GM10266 (cell line): ENCODE results near the gene COX4I2.

ENCODE experiments used
- DNase-seq: peaks from one replicate; pipeline ENCODE4 v3.0.0; 2012; ENCODE audit errors: extremely low spot score
- CTCF ChIP-seq: IDR thresholded peaks from 2 replicates; pipeline ENCODE4 v1.5.1; 2012; ENCODE audit warnings: mild to moderate bottlenecking, low read depth; ENCODE audit not compliant: control insufficient read depth, insufficient read depth; ENCODE audit errors: missing control alignments

Gene COX4I2

GRCh38 chr20:31662372-31662854 is 24.7 kb downstream of the COX4I2 start:
- DNase-seq, result no peak
- no peak for TF ChIP-seq CTCF

- DNase-seq, result no peak
- TF ChIP-seq CTCF, result no peak
These were observed 25.8 kb downstream of the COX4I2 start for GRCh38 chr20:31663524-31663837.

- TF ChIP-seq CTCF, result no peak
- no peak for DNase-seq
These were observed 26.4 kb downstream of the COX4I2 start for GRCh38 chr20:31663838-31664695.

GRCh38 chr20:31664696-31665354 is 27.1 kb downstream of the COX4I2 start:
- no peak for TF ChIP-seq CTCF
- no peak for DNase-seq

- DNase-seq, result no peak
- TF ChIP-seq CTCF, result no peak
These were observed 28.0 kb downstream of the COX4I2 start for GRCh38 chr20:31665753-31666152.

- no peak for DNase-seq
- TF ChIP-seq CTCF, result no peak
These were observed 28.7 kb downstream of the COX4I2 start for GRCh38 chr20:31666258-31667042.
